Caki2 (cell line): Measurements from ENCODE around the gene NXPE1. TPM values are rescaled to one million over a fixed set of nuclear protein-coding genes. Genes with fewer than 3 reads are reported as not detected.

Source experiments
- DNase-seq: peaks from one replicate; pipeline ENCODE4 v3.0.0-alpha.2; 2015; ENCODE audit warnings: low read depth
- in situ Hi-C: cut with HindIII; loops from 2 replicates; pipeline ENCODE4 v1.10.0; 2016; ENCODE audit warnings: low sequenced_read_pairs, low pct_unique_long_range_greater_than_20kb, mixed read lengths
- total RNA-seq: library from RNA; depleted of rRNA; stranded (reverse); fragments of >200 nt; shearing (Covaris generic); gene quantifications from 2 replicates; pipeline ENCODE4 v1.2.3, GENCODE V29; 2014; ENCODE audit warnings: low replicate concordance; rRNA removed

NXPE1 gene
- total RNA-seq, 1 experiment from 2014 or later, result not detected

- in situ Hi-C loops, result no loop called here
- no peak for DNase-seq
These were observed 81.7 kb downstream of the NXPE1 start for GRCh38 chr11:114478001-114478410.

DNA sequence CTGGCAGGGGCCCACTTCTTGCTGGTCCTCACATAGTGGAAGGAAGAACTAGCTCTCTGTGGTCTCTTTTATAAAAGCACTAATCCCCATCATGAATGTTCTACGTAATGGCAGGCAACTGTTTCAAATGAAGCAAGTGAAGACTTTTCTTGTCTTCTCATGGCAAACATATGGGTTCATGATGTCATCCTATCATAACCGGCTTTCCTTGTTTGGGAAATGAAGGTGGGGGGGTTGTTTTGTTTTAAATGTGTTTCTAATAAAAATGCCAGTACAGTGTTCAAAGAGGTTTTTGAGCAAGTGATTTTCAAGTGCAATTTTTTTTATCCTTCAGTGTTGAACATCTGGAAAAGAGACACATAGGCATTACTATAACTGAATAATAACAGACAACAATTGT is 87.0 kb downstream of the NXPE1 start:
- no peak for DNase-seq
- in situ Hi-C loops, result no loop called here

Other genes starting within 250 kb of the NXPE1 start
- 0.81 and 2.3 TPM in 2 replicates for gene C11orf71, start 159.4 kb downstream of the NXPE1 start, total RNA-seq
- gene RBM7, start 159.2 kb downstream of the NXPE1 start, total RNA-seq, result 15.6 and 20.4 TPM in 2 replicates
- 76.3 and 119 TPM in 2 replicates for gene REXO2, start 120.4 kb downstream of the NXPE1 start, total RNA-seq
- not detected in 2 replicates for gene NXPE4, start 35.9 kb upstream of the NXPE1 start, total RNA-seq
- not detected in 2 replicates for gene NXPE2, start 118.6 kb upstream of the NXPE1 start, total RNA-seq